Head of caudate nucleus (tissue), 42 donors: Measurements from ENCODE around the gene MARCHF10.

ENCODE experiments used
- DNase-seq, 42 donors: peaks; one replicate each; pipeline versions ENCODE4 v3.0.0 to v3.0.0-alpha.2; 2020 to 2021; ENCODE audit warnings: mixed read lengths in 7 of 42
- intact Hi-C: fragments of 100-400 bp; cut with DNase I; formaldehyde crosslinking; loops from one replicate; pipeline ENCODE4 v1.15.0; 2022

MARCHF10 gene

GRCh38 chr17:62657690-62658089 lies 150.4 kb downstream of the MARCHF10 start:
- intact Hi-C loops: no loop called here
- DNase-seq: no peak

- no peak for DNase-seq
- intact Hi-C loops: no loop called here
Measured at GRCh38 chr17:62657145-62657665, 150.9 kb downstream of the MARCHF10 start.

GRCh38 chr17:62656446-62656845 lies 151.7 kb downstream of the MARCHF10 start:
- intact Hi-C loops: no loop called here
- no peak for DNase-seq

- DNase-seq: no peak
- intact Hi-C loops: no loop called here
Measured at GRCh38 chr17:62655656-62656055, 152.5 kb downstream of the MARCHF10 start.

- no peak for DNase-seq
- intact Hi-C loops: no loop called here
Measured at GRCh38 chr17:62653826-62654761, 154.0 kb downstream of the MARCHF10 start.

- intact Hi-C loops: no loop called here
- DNase-seq: peak in 41 of 42 donors; percentile 17 to 83 (median 65)
Measured at GRCh38 chr17:62653002-62653825, 154.9 kb downstream of the MARCHF10 start.

GRCh38 chr17:62652251-62653001 lies 155.7 kb downstream of the MARCHF10 start:
- DNase-seq: peak in 28 of 42 donors; percentile 22 to 68 (median 38)
- intact Hi-C loops: no loop called here
